ENCODE data around the gene TFAP2D.

DNA sequence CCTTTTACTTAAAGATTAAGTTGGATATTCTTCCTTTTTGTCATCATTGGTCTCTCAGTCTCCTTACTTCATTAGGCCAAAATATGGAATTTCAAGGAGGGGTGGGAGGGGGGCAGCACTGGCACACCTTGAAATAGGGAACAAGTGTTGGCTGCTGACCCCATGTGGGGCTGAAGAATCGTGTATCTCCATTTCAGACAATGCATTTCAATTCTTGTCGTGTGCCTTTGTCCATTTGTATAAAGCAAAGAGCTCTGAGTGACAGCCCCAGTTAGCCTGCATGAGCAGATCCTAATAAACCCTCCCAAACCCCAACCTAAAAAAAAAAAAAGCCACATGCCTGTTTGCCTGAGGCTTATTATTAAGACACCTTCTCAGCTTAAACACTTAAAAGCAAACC, 1.0 kb upstream of the TFAP2D start:
- TF ChIP-seq, protein P1, sequence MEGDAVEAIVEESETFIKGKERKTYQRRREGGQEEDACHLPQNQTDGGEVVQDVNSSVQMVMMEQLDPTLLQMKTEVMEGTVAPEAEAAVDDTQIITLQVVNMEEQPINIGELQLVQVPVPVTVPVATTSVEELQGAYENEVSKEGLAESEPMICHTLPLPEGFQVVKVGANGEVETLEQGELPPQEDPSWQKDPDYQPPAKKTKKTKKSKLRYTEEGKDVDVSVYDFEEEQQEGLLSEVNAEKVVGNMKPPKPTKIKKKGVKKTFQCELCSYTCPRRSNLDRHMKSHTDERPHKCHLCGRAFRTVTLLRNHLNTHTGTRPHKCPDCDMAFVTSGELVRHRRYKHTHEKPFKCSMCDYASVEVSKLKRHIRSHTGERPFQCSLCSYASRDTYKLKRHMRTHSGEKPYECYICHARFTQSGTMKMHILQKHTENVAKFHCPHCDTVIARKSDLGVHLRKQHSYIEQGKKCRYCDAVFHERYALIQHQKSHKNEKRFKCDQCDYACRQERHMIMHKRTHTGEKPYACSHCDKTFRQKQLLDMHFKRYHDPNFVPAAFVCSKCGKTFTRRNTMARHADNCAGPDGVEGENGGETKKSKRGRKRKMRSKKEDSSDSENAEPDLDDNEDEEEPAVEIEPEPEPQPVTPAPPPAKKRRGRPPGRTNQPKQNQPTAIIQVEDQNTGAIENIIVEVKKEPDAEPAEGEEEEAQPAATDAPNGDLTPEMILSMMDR (IDR thresholded peaks at IDR 0.05), result no peak
- no peak for TF ChIP-seq POLR2A (IDR thresholded peaks at IDR 0.05)

All from lower leg skin (tissue), 3 donors.